AG04449 (cell line): Measurements from ENCODE around the gene P2RX4.

ENCODE experiments used
- CTCF ChIA-PET: fragments of 350-600 bp; formaldehyde crosslinking; extraction: SDS; loops from one replicate; lab custom pipeline; 2021; ENCODE audit warnings: antibody characterized with exemption; lab: Yijun Ruan, JAX
- POLR2A ChIA-PET: fragments of 400-600, 350-600 bp; formaldehyde crosslinking; extraction: SDS; loops from one replicate; lab custom pipeline; 2020; ENCODE audit warnings: antibody characterized with exemption, inconsistent platforms; lab: Yijun Ruan, JAX
- DNase-seq: peaks from one replicate; pipeline ENCODE4 v3.0.0-alpha.2; 2010; ENCODE audit warnings: low read depth, low spot score
- H3K4me3 ChIP-seq: 2 replicates; pipeline ENCODE4 v1.5.1; 2011; ENCODE audit warnings: low read depth, mild to moderate bottlenecking, control low read depth, low read length
- CTCF ChIP-seq: IDR thresholded peaks from one replicate; pipeline ENCODE4 v1.5.1; 2011; ENCODE audit warnings: mild to moderate bottlenecking, moderate library complexity, low read length, control low read depth, inconsistent platforms; ENCODE audit not compliant: insufficient read depth; ENCODE audit errors: missing control alignments

The P2RX4 gene

DNA sequence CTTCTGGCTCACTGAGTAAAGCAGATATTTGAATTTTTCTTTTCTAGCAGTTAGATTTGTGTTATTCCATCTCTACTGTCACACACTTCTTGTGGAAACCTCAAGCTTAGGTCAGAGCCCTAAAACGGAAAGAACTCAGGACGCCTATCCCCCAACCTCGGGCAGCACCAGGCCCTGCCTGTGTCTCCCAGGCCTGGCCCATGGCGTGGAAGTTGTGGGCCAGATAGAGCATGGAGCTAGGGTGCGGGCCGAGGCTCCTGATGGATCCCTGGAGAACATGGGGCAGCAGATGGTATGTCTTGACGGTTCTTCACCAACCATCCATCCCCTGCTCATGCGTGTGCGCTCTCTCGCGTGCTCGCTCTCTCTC is 20.6 kb downstream of the P2RX4 start:
- ChIA-PET CTCF (interaction anchor here (0.7 to 3.5 kb wide), 14 partner anchors 10 to 648 kb away, joined by 3 to 60 read pairs (median 4); no protein-coding TSS in a partner anchor), POLR2A (no interaction called here)
- no peak overlapping the region for H3K4me3 ChIP-seq
- no peak for DNase-seq
- no peak for TF ChIP-seq CTCF

GRCh38 chr12:121232163-121232562 is 22.2 kb downstream of the P2RX4 start:
- DNase-seq: no peak
- ChIA-PET CTCF (interaction anchor here (3.5 kb wide), 1 partner anchor 8 kb away, joined by 60 read pairs; no protein-coding TSS in a partner anchor), POLR2A (no interaction called here)
- TF ChIP-seq CTCF: no peak
- no peak overlapping the region for H3K4me3 ChIP-seq

GRCh38 chr12:121232977-121233627 is 23.2 kb downstream of the P2RX4 start:
- H3K4me3 ChIP-seq: no peak overlapping the region
- DNase-seq: no peak
- CTCF ChIA-PET: interaction anchor here (0.6 kb wide), 1 partner anchor 10 kb away, joined by 3 read pairs; no protein-coding TSS in a partner anchor
- no peak for TF ChIP-seq CTCF
- POLR2A ChIA-PET: no interaction called here

- TF ChIP-seq CTCF: no peak
- H3K4me3 ChIP-seq: no peak overlapping the region
- DNase-seq: no peak
- ChIA-PET POLR2A (no interaction called here), CTCF (no interaction called here)
Measured at GRCh38 chr12:121233628-121234020, 23.7 kb downstream of the P2RX4 start.

- no peak overlapping the region for H3K4me3 ChIP-seq
- no peak for TF ChIP-seq CTCF
- POLR2A ChIA-PET: no interaction called here
- DNase-seq: no peak
- CTCF ChIA-PET: no interaction called here
Measured at GRCh38 chr12:121236776-121237175, 26.8 kb downstream of the P2RX4 start.

- POLR2A ChIA-PET: no interaction called here
- no peak for TF ChIP-seq CTCF
- CTCF ChIA-PET: interaction anchor here (6.1 kb wide), 1 partner anchor 7 kb away, joined by 60 read pairs; no protein-coding TSS in a partner anchor
Measured at GRCh38 chr12:121237415-121237814, 27.5 kb downstream of the P2RX4 start.

More at GRCh38 chr12:121237415-121237814, 27.5 kb downstream of the P2RX4 start:
- DNase-seq: no peak
- H3K4me3 ChIP-seq: no peak overlapping the region
